Pancreas (tissue), 10 donors: Measurements from ENCODE around the gene NEMP1. TPM values are rescaled to one million over a fixed set of nuclear protein-coding genes. Genes with fewer than 3 reads are reported as not detected.
"Not testable (repeated sequence)": the region's sequence is repeated elsewhere in the genome, so short reads cannot be mapped to it uniquely, and the experiment has no call there.

ENCODE experiments used
- ATAC-seq, 4 donors: fragments of 200-7000 bp; cut with Tn5 transposase; one replicate each; pipeline versions ENCODE4 v1.8.0 to v1.9.1; 2020; ENCODE audit warnings: mild to moderate bottlenecking in 4 of 4, moderate library complexity in 4 of 4
- DNase-seq, 6 donors: peaks; one replicate each; pipeline ENCODE4 v3.0.0-alpha.2; 2020
- FAIRE-seq: peaks from 2 replicates; lab custom pipeline; 2012; peaks lifted over from hg19 to GRCh38; lab: Jason Lieb, UNC
- H3K27ac ChIP-seq, 4 donors: fragments of 200-600 bp; sonication (generic); 1 replicate in 3 of 4; 2 replicates in 1 of 4; pipeline versions ENCODE4 v1.5.0 to v1.8.0; 2020
- H3K27me3 ChIP-seq, 4 donors: fragments of 200-600 bp; one replicate each; pipeline ENCODE4 v1.8.0; 2021
- H3K36me3 ChIP-seq, 3 donors: fragments of 200-600 bp; sonication (generic) in 1 of 3; one replicate each; pipeline versions ENCODE4 v1.5.0 to v1.8.0; 2020 to 2021
- H3K4me1 ChIP-seq, 3 donors: fragments of 200-600 bp; one replicate each; pipeline ENCODE4 v1.8.0; 2021
- H3K4me3 ChIP-seq, 4 donors: fragments of 200-600 bp; sonication (generic) in 2 of 4; one replicate each; pipeline versions ENCODE4 v1.5.0 to v1.8.0; 2020 to 2021
- H3K9me3 ChIP-seq, 4 donors: fragments of 200-600 bp; one replicate each; pipeline ENCODE4 v1.8.0; 2021
- WGBS, 2 donors: extraction: QIAGEN DNeasy Blood & Tissue Kit; methylation state at CpG; one replicate each; pipeline ENCODE4 v1.1.7; 2013; 5-methylcytosine and 5-hydroxymethylcytosine counted together
- intact Hi-C, 3 donors: fragments of 100-400 bp; cut with DNase I; formaldehyde crosslinking; loops; one replicate each; pipeline versions ENCODE4 v1.11.1 to v1.14.2; 2022
- polyA plus RNA-seq, 2 donors: library from polyadenylated mRNA; stranded (reverse); fragments of 200-250 nt; gene quantifications; one replicate each; pipeline ENCODE4 v1.2.3, GENCODE V29; 2013
- total RNA-seq, 6 donors: library from RNA; stranded (reverse); fragmentation: NEBNext Ultra II Directional in 4 of 6; extraction: Animal tissue kit (Norgen Biotek cat#: 25700) in 4 of 6; gene quantifications; one replicate each; pipeline versions ENCODE4 v1.2.1 to v1.2.4, GENCODE V29; 2021 to 2023
- TF ChIP-seq, protein P1 (sequence below), 4 donors: fragments of 200-600 bp; sonication (generic) in 3 of 4; IDR thresholded peaks; one replicate each; pipeline versions ENCODE4 v1.5.0 to v1.8.0; 2021; ENCODE audit warnings: antibody characterized with exemption in 4 of 4
- donor health status: healthy with polysubstance abuse.
- donor health status: DM: no; HTN: no; CAD: no; lungs with moderate emphysema.
- donor health status: DM: no; HTN: no; CAD: no.
- donor health status: control.
- donor health status: control.
- donor health status: Bipolar disorder and iron deficiency.
- donor health status: DM: yes; HTN: yes; CAD: no.
- donor health status: DM: no; HTN: no; CAD: no.
- donor health status: DM: no; HTN: no; CAD: no.
- donor health status: DM: yes; HTN: yes; CAD: no.

The NEMP1 gene
- total and polyA plus RNA-seq, 8 donors = 1.1 to 5.7 (median 3.4) TPM

DNA sequence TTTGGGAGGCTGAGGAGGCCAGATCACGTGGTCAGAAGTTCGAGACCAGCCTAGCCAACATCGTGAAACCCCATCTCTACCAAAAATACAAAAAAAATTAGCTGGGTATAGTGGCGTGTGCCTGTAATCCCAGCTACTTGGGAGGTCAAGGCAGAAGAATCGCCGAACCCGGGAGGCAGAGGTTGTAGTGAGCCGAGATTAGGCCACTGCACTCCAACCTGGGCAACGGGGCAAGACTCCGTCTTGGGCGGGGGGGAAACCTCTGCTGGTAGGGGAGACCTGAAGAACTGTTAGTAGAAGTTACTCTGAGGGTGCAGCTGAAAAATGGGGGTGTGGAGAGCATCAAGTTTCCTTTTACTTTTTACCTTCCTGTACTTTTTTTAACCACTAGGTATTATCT is 47.5 kb upstream of the NEMP1 start:
- FAIRE-seq (no peak), DNase-seq (no peak), ATAC-seq (no peak)
- Histone ChIP-seq H3K4me3 (no peak overlapping the region), H3K36me3 (no peaks in the 10 kb centered on the region), H3K27ac (no peak overlapping the region), H3K9me3 (no peaks in the 10 kb centered on the region), H3K4me1 (peaks cover 0 to 9% (median 7%) of the 10 kb centered on the region in 3 donors), H3K27me3 (no peaks in the 10 kb centered on the region)
- intact Hi-C loops = no loop called here
- TF ChIP-seq, protein P1, sequence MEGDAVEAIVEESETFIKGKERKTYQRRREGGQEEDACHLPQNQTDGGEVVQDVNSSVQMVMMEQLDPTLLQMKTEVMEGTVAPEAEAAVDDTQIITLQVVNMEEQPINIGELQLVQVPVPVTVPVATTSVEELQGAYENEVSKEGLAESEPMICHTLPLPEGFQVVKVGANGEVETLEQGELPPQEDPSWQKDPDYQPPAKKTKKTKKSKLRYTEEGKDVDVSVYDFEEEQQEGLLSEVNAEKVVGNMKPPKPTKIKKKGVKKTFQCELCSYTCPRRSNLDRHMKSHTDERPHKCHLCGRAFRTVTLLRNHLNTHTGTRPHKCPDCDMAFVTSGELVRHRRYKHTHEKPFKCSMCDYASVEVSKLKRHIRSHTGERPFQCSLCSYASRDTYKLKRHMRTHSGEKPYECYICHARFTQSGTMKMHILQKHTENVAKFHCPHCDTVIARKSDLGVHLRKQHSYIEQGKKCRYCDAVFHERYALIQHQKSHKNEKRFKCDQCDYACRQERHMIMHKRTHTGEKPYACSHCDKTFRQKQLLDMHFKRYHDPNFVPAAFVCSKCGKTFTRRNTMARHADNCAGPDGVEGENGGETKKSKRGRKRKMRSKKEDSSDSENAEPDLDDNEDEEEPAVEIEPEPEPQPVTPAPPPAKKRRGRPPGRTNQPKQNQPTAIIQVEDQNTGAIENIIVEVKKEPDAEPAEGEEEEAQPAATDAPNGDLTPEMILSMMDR (IDR thresholded peaks at IDR 0.05) = no peak
- 89 to 94% methylated on average over 11 of the region's 11 CpGs for WGBS, 2 donors

DNA sequence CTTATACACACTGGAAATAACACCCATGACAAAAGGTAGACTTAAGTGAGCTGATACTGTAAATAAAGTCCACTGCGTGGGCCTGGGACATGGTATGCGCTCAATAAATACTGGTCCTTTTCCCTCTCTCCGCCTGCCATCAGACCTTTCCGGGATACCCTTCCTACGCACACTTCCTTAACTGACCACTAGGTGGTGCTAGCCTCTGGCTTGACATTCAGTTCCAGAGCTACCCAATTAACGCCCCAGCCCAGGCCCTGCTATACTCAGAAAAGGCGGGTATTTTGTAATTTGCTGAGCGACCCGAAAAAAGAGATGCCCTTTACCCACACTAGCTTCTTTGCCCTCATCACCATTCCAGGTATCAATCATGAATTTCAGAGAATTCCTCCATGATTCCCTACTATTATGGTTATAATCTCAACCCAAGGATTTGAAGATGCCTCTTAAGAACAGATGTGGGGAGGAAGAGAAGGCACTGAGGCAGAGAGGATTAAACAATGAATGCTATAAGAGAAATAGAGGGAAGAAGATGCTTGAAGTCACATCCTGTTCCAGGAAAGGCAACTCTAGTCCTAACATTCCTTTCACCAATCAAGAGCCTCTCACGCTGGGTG is 45.8 kb upstream of the NEMP1 start:
- peak in 5 of 6 donors; percentile 61 to 82 (median 68) for DNase-seq
- intact Hi-C loops = loop anchor here in 2 of 3 donors (2.0 to 5.0 kb wide), 2 partner anchors 56 to 58 kb away; no protein-coding TSS in a partner anchor

DNA sequence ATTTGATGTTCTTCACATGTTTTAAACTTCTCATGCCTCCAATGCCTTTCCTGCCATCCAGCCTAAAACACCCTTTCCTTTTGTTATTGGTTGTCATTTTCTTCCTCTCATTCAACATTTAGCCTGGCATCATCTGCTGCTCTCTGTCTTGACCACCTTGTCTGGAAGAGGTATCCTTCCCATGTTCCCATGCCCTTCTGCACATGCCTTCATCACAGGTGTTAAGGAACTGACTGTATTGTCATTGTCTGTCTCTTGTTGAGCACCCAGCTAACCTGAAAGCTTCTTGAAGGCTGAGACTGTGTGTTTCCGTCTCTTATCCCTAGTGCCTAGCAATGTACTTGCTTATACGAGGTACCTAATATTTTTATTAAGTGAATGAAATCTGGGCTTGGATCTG is 45.2 kb upstream of the NEMP1 start:
- no peak for FAIRE-seq
- 34 to 35% methylated on average over 2 of the region's 2 CpGs for WGBS, 2 donors
- Histone ChIP-seq H3K27ac (no peak overlapping the region), H3K4me1 (peaks cover 0 to 7% (median 7%) of the 10 kb centered on the region in 3 donors), H3K9me3 (no peaks in the 10 kb centered on the region), H3K36me3 (no peaks in the 10 kb centered on the region), H3K4me3 (no peak overlapping the region), H3K27me3 (no peaks in the 10 kb centered on the region)
- TF ChIP-seq, protein P1 (IDR thresholded peaks at IDR 0.05) = no peak
- no peak for DNase-seq
- ATAC-seq = no peak
- intact Hi-C loops = loop anchor here in 2 of 3 donors (2.0 to 5.0 kb wide), 2 partner anchors 57 to 58 kb away; no protein-coding TSS in a partner anchor

More for the DNA sequence above, 45.8 kb upstream of the NEMP1 start:
- FAIRE-seq (no peak), ATAC-seq (peak in 3 of 4 donors; percentile 39 to 44 (median 43))
- TF ChIP-seq, protein P1 (IDR thresholded peaks at IDR 0.05) = peak; percentile 91 to 99 (median 96)
- H3K4me1 ChIP-seq = peaks cover 0 to 9% (median 7%) of the 10 kb centered on the region in 3 donors
- H3K4me3 ChIP-seq = no peak overlapping the region
- no peaks in the 10 kb centered on the region for H3K27me3 ChIP-seq
- 12 to 15% methylated on average over 10 of the region's 10 CpGs for WGBS, 2 donors
- H3K27ac ChIP-seq = no peak overlapping the region
- H3K36me3 ChIP-seq = no peaks in the 10 kb centered on the region
- H3K9me3 ChIP-seq = no peaks in the 10 kb centered on the region

DNA sequence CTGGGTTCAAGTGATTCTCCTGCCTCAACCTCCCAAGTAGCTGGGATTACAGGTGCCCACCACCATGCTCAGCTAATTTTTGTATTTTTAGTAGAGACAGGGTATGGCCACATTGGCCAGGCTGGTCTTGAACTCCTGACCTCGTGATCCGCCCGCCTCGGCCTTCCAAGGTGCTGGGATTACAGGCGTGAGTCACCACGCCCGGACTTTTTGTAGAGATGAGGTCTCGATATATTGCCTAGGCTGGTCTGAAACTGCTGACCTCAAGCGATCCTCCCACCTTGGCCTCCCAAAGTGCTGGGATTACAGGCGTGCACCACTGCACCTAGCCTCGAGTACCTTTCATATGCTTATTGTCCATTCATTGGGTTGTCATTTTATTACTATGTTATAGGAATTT is 42.1 kb upstream of the NEMP1 start:
- not testable (repeated sequence) for H3K9me3 ChIP-seq, H3K36me3 ChIP-seq, H3K27me3 ChIP-seq, DNase-seq, H3K4me3 ChIP-seq, H3K4me1 ChIP-seq, FAIRE-seq, H3K27ac ChIP-seq, ATAC-seq
- intact Hi-C loops = loop anchor here in 1 of 3 donors (5.0 kb wide), 1 partner anchor 62 kb away; no protein-coding TSS in a partner anchor
- WGBS, 2 donors = 85 to 88% methylated on average over 11 of the region's 11 CpGs

DNA sequence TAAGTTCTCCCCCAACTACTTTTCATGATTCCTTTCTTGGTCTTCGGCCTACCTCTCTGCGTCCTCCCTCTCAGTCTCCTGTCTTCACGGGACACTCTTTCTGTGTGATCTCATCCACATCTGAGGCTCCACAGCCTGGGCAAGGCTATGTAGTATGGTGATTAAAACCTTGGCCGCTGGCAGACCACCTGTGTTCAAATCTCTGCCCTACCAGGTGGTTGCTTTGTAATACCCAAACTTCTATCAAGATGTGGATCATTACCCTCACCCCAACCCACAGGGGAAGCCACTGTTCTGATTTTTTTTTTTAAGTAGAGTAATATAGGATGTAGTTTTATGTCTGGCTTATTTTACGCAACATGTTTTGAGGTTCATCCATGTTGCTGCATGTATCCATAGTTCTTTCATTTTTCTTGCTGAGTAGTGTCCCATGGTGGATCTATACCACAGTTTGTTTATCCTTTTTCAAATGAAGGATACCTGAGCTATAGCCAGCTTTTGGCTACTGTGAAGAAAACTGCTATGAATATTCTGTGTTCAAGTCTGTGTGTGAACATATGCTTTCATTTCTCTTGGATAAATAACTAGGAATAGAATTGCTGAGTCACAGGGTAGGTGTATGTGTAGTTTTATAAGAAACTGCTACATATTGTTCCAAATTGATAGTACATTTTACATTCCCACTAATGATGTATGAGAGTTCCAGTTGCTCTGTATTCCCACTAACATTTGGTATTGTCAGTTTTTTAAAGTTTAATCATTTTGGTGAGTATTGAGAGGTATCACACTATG is 40.9 kb upstream of the NEMP1 start:
- ATAC-seq = no peak
- DNase-seq = no peak
- intact Hi-C loops = loop anchor here in 1 of 3 donors (5.0 kb wide), 1 partner anchor 63 kb away; no protein-coding TSS in a partner anchor
- Histone ChIP-seq H3K36me3 (no peaks in the 10 kb centered on the region), H3K27me3 (no peaks in the 10 kb centered on the region), H3K27ac (no peak overlapping the region), H3K4me3 (no peak overlapping the region), H3K4me1 (no peaks in the 10 kb centered on the region), H3K9me3 (no peaks in the 10 kb centered on the region)
- TF ChIP-seq, protein P1 (IDR thresholded peaks at IDR 0.05) = no peak
- 84 to 86% methylated on average over 5 of the region's 5 CpGs for WGBS, 2 donors
- FAIRE-seq = no peak
